Activated CD4-positive, alpha-beta T cell treated with anti-CD3 and anti-CD28 coated beads, Interleukin-2, amount 10 ng/mL, durations not matched to agents 7 days and 5 days (primary cell): ENCODE data around the gene TFEB. TPM values are rescaled to one million over a fixed set of nuclear protein-coding genes. Genes with fewer than 3 reads are reported as not detected.
A peak's percentile ranks its signal among the peaks of the same experiment; 100 is the strongest.

ENCODE experiments used
- CTCF ChIA-PET: fragments of 350-600 bp; sonication (Branson Sonifier 250); formaldehyde crosslinking; loops from one replicate; lab custom pipeline; 2021; ENCODE audit warnings: antibody characterized with exemption; lab: Charles Lee
- POLR2A ChIA-PET: fragments of 350-600 bp; sonication (Branson Sonifier 250); formaldehyde crosslinking; loops from one replicate; lab custom pipeline; 2021; ENCODE audit warnings: antibody characterized with exemption; lab: Charles Lee
- DNase-seq: peaks from one replicate; pipeline ENCODE4 v3.0.0-alpha.2; 2020
- H3K27ac Mint-ChIP-seq: one replicate; pipeline ENCODE4 v1.8.0; 2021; ENCODE audit warnings: mild to moderate bottlenecking, moderate library complexity, mixed read lengths
- H3K27me3 Mint-ChIP-seq: one replicate; pipeline ENCODE4 v1.8.0; 2021; ENCODE audit warnings: mixed read lengths
- H3K36me3 Mint-ChIP-seq: one replicate; pipeline ENCODE4 v1.8.0; 2021; ENCODE audit warnings: low read depth, mixed read lengths
- H3K4me1 Mint-ChIP-seq: one replicate; pipeline ENCODE4 v1.8.0; 2021; ENCODE audit warnings: mixed read lengths
- H3K4me3 Mint-ChIP-seq: one replicate; pipeline ENCODE4 v1.8.0; 2021; ENCODE audit warnings: mild to moderate bottlenecking, moderate library complexity, mixed read lengths
- H3K9me3 Mint-ChIP-seq: one replicate; pipeline ENCODE4 v1.8.0; 2021; ENCODE audit warnings: mixed read lengths
- total RNA-seq, 2 experiments: library from RNA; stranded (reverse); gene quantifications; one replicate each; pipeline ENCODE4 v1.2.3, GENCODE V29; 2021

Gene TFEB
- total RNA-seq, 2 experiments from 2014 or later, result 9.7 to 12.5 TPM

GRCh38 chr6:41733360-41733706, 2.1 kb downstream of the TFEB start:
- POLR2A ChIA-PET, result no interaction called here
- peak overlapping the region; percentile 79 for H3K4me3 Mint-ChIP-seq
- CTCF ChIA-PET, result interaction anchor here (0.6 to 2.3 kb wide), 12 partner anchors 9 to 1025 kb away, joined by 3 to 13 read pairs (median 4); partner anchors contain the start of genes PGC and TOMM6
- H3K9me3 Mint-ChIP-seq, result no peaks in the 10 kb centered on the region
- H3K27me3 Mint-ChIP-seq, result no peaks in the 10 kb centered on the region
- peaks cover 37% of the 10 kb centered on the region for H3K4me1 Mint-ChIP-seq
- H3K36me3 Mint-ChIP-seq, result no peaks in the 10 kb centered on the region
- no peak for DNase-seq
- peak overlapping the region; percentile 41 for H3K27ac Mint-ChIP-seq

- peak overlapping the region; percentile 60 for H3K27ac Mint-ChIP-seq
These were observed 2.6 kb downstream of the TFEB start for GRCh38 chr6:41732591-41733359.

GRCh38 chr6:41732149-41732548, 3.3 kb downstream of the TFEB start:
- ChIA-PET CTCF (no interaction called here), POLR2A (no interaction called here)
- Mint-ChIP-seq H3K27me3 (no peaks in the 10 kb centered on the region), H3K9me3 (no peaks in the 10 kb centered on the region), H3K4me1 (peaks cover 41% of the 10 kb centered on the region), H3K27ac (peak overlapping the region; percentile 60), H3K36me3 (no peaks in the 10 kb centered on the region), H3K4me3 (no peak overlapping the region)
- DNase-seq, result no peak

More at GRCh38 chr6:41732591-41733359, 2.6 kb downstream of the TFEB start:
- no peaks in the 10 kb centered on the region for H3K27me3 Mint-ChIP-seq
- CTCF ChIA-PET, result interaction anchor here (0.6 to 2.3 kb wide), 10 partner anchors 11 to 1025 kb away, joined by 3 to 13 read pairs (median 4); partner anchors contain the start of genes PGC and TOMM6
- H3K36me3 Mint-ChIP-seq, result no peaks in the 10 kb centered on the region
- no peaks in the 10 kb centered on the region for H3K9me3 Mint-ChIP-seq
- peak; percentile 59 for DNase-seq
- peak overlapping the region; percentile 79 for H3K4me3 Mint-ChIP-seq
- peaks cover 37% of the 10 kb centered on the region for H3K4me1 Mint-ChIP-seq
- POLR2A ChIA-PET, result no interaction called here

GRCh38 chr6:41731561-41732086, 3.8 kb downstream of the TFEB start:
- DNase-seq, result no peak
- Mint-ChIP-seq H3K27me3 (no peaks in the 10 kb centered on the region), H3K4me3 (no peak overlapping the region), H3K36me3 (no peaks in the 10 kb centered on the region), H3K4me1 (peaks cover 46% of the 10 kb centered on the region), H3K9me3 (no peaks in the 10 kb centered on the region), H3K27ac (no peak overlapping the region)
- POLR2A ChIA-PET, result no interaction called here
- CTCF ChIA-PET, result no interaction called here

GRCh38 chr6:41730531-41731436, 4.6 kb downstream of the TFEB start:
- no peak overlapping the region for H3K4me3 Mint-ChIP-seq
- CTCF ChIA-PET, result interaction anchor here (0.6 kb wide), 1 partner anchor 487 kb away, joined by 3 read pairs; the partner anchor contains the start of gene MRPS10
- no peak overlapping the region for H3K27ac Mint-ChIP-seq
- H3K9me3 Mint-ChIP-seq, result no peaks in the 10 kb centered on the region
- no peak for DNase-seq
- POLR2A ChIA-PET, result no interaction called here
- H3K27me3 Mint-ChIP-seq, result no peaks in the 10 kb centered on the region
- no peaks in the 10 kb centered on the region for H3K36me3 Mint-ChIP-seq
- peaks cover 47% of the 10 kb centered on the region for H3K4me1 Mint-ChIP-seq

GRCh38 chr6:41729624-41730023, 5.8 kb downstream of the TFEB start:
- H3K4me3 Mint-ChIP-seq, result no peak overlapping the region
- no peaks in the 10 kb centered on the region for H3K27me3 Mint-ChIP-seq
- H3K9me3 Mint-ChIP-seq, result no peaks in the 10 kb centered on the region
- CTCF ChIA-PET, result interaction anchor here (1.2 kb wide), 1 partner anchor 9 kb away, joined by 4 read pairs; no protein-coding TSS in a partner anchor
- no peak for DNase-seq
- no peaks in the 10 kb centered on the region for H3K36me3 Mint-ChIP-seq
- POLR2A ChIA-PET, result no interaction called here
- peaks cover 45% of the 10 kb centered on the region for H3K4me1 Mint-ChIP-seq
- no peak overlapping the region for H3K27ac Mint-ChIP-seq

GRCh38 chr6:41728954-41729353, 6.5 kb downstream of the TFEB start:
- CTCF ChIA-PET, result interaction anchor here (0.6 to 1.2 kb wide), 2 partner anchors 9 to 122 kb away, joined by 3 to 4 read pairs; no protein-coding TSS in a partner anchor
- Mint-ChIP-seq H3K9me3 (no peaks in the 10 kb centered on the region), H3K27ac (no peak overlapping the region), H3K27me3 (no peaks in the 10 kb centered on the region), H3K36me3 (no peaks in the 10 kb centered on the region), H3K4me3 (no peak overlapping the region), H3K4me1 (peaks cover 45% of the 10 kb centered on the region)
- DNase-seq, result no peak
- POLR2A ChIA-PET, result no interaction called here

GRCh38 chr6:41728073-41728936, 7.1 kb downstream of the TFEB start:
- H3K27me3 Mint-ChIP-seq, result no peaks in the 10 kb centered on the region
- H3K4me3 Mint-ChIP-seq, result no peak overlapping the region
- ChIA-PET POLR2A (no interaction called here), CTCF (interaction anchor here (0.6 kb wide), 1 partner anchor 122 kb away, joined by 3 read pairs; no protein-coding TSS in a partner anchor)
- no peaks in the 10 kb centered on the region for H3K9me3 Mint-ChIP-seq
- peaks cover 42% of the 10 kb centered on the region for H3K4me1 Mint-ChIP-seq
- no peaks in the 10 kb centered on the region for H3K36me3 Mint-ChIP-seq
- no peak overlapping the region for H3K27ac Mint-ChIP-seq
- no peak for DNase-seq

GRCh38 chr6:41727705-41728072, 7.7 kb downstream of the TFEB start:
- Mint-ChIP-seq H3K4me3 (no peak overlapping the region), H3K4me1 (peaks cover 36% of the 10 kb centered on the region), H3K27ac (no peak overlapping the region), H3K27me3 (no peaks in the 10 kb centered on the region), H3K9me3 (no peaks in the 10 kb centered on the region), H3K36me3 (no peaks in the 10 kb centered on the region)
- CTCF ChIA-PET, result no interaction called here
- DNase-seq, result no peak
- POLR2A ChIA-PET, result no interaction called here

GRCh38 chr6:41726876-41727275, 8.5 kb downstream of the TFEB start:
- no peak for DNase-seq
- ChIA-PET CTCF (no interaction called here), POLR2A (no interaction called here)
- H3K27me3 Mint-ChIP-seq, result no peaks in the 10 kb centered on the region
- peak overlapping the region; percentile 72 for H3K27ac Mint-ChIP-seq
- H3K4me3 Mint-ChIP-seq, result no peak overlapping the region
- no peaks in the 10 kb centered on the region for H3K9me3 Mint-ChIP-seq
- H3K4me1 Mint-ChIP-seq, result peaks cover 32% of the 10 kb centered on the region
- H3K36me3 Mint-ChIP-seq, result no peaks in the 10 kb centered on the region

- no peak overlapping the region for H3K4me3 Mint-ChIP-seq
- no peaks in the 10 kb centered on the region for H3K9me3 Mint-ChIP-seq
- H3K27ac Mint-ChIP-seq, result no peak overlapping the region
- DNase-seq, result no peak
- no peaks in the 10 kb centered on the region for H3K36me3 Mint-ChIP-seq
- H3K27me3 Mint-ChIP-seq, result no peaks in the 10 kb centered on the region
- ChIA-PET POLR2A (no interaction called here), CTCF (interaction anchor here (1.1 kb wide), 1 partner anchor 9 kb away, joined by 3 read pairs; no protein-coding TSS in a partner anchor)
- peaks cover 17% of the 10 kb centered on the region for H3K4me1 Mint-ChIP-seq
These were observed 10.6 kb downstream of the TFEB start for GRCh38 chr6:41724586-41725501.
